HG03571 (cell line): ENCODE measurements around the gene SYT1.
A peak's percentile ranks its signal among the peaks of the same experiment; 100 is the strongest.

Experiments used
- ATAC-seq: cut with Tn5 transposase; IDR thresholded peaks from one replicate; pipeline ENCODE4 v1.9.1; 2021; ENCODE audit not compliant: unreplicated experiment

The SYT1 gene

GRCh38 chr12:79055926-79056674 lies 191.5 kb downstream of the SYT1 start:
- ATAC-seq = peak; percentile 36

GRCh38 chr12:79056775-79057174 lies 192.2 kb downstream of the SYT1 start:
- no peak for ATAC-seq

GRCh38 chr12:79057540-79057939 lies 193.0 kb downstream of the SYT1 start:
- ATAC-seq = no peak

GRCh38 chr12:79058342-79058741 lies 193.8 kb downstream of the SYT1 start:
- no peak for ATAC-seq

GRCh38 chr12:79059557-79059956 lies 195.0 kb downstream of the SYT1 start:
- no peak for ATAC-seq

- ATAC-seq = no peak
Measured at GRCh38 chr12:79063258-79063657, 198.7 kb downstream of the SYT1 start.

GRCh38 chr12:79067977-79068376 lies 203.4 kb downstream of the SYT1 start:
- ATAC-seq = no peak

GRCh38 chr12:79069009-79069408 lies 204.4 kb downstream of the SYT1 start:
- peak; percentile 99 for ATAC-seq

GRCh38 chr12:79071498-79071897 lies 206.9 kb downstream of the SYT1 start:
- no peak for ATAC-seq

GRCh38 chr12:79073506-79073905 lies 208.9 kb downstream of the SYT1 start:
- ATAC-seq = no peak

GRCh38 chr12:79082595-79082994 lies 218.0 kb downstream of the SYT1 start:
- no peak for ATAC-seq

- ATAC-seq = no peak
Measured at GRCh38 chr12:79083181-79083580, 218.6 kb downstream of the SYT1 start.

GRCh38 chr12:79085106-79085682 lies 220.6 kb downstream of the SYT1 start:
- no peak for ATAC-seq

- no peak for ATAC-seq
Measured at GRCh38 chr12:79086541-79087296, 222.1 kb downstream of the SYT1 start.

- no peak for ATAC-seq
Measured at GRCh38 chr12:79098530-79098929, 234.0 kb downstream of the SYT1 start.

- ATAC-seq = no peak
Measured at GRCh38 chr12:79108962-79109361, 244.4 kb downstream of the SYT1 start.

GRCh38 chr12:79114896-79115295 lies 250.3 kb downstream of the SYT1 start:
- no peak for ATAC-seq

- ATAC-seq = no peak
Measured at GRCh38 chr12:79115743-79116142, 251.2 kb downstream of the SYT1 start.

- ATAC-seq = no peak
Measured at GRCh38 chr12:79119796-79120195, 255.2 kb downstream of the SYT1 start.

- no peak for ATAC-seq
Measured at GRCh38 chr12:79121486-79121885, 256.9 kb downstream of the SYT1 start.

GRCh38 chr12:79124385-79124784 lies 259.8 kb downstream of the SYT1 start:
- no peak for ATAC-seq

GRCh38 chr12:79125358-79125757 lies 260.8 kb downstream of the SYT1 start:
- ATAC-seq = no peak
